Measurements from ENCODE around the gene CKLF.
"Not testable (repeated sequence)": the region's sequence is repeated elsewhere in the genome, so short reads cannot be mapped to it uniquely, and the experiment has no call there.

Gene CKLF

GRCh38 chr16:66563574-66564334 is 11.4 kb downstream of the CKLF start:
- no peak overlapping the region for H3K4me3 ChIP-seq (ENCODE audit: low read depth in 1 of 2, low read length in 2 of 2)
- no peaks in the 10 kb centered on the region for H3K27me3 ChIP-seq (ENCODE audit: low read depth, low read length)
- H3K9me3 ChIP-seq (ENCODE audit: control insufficient read depth in 1 of 2, low read length in 2 of 2): no peaks in the 10 kb centered on the region
- no peak overlapping the region for H3K27ac ChIP-seq (ENCODE audit: low read length)
- H3K4me1 ChIP-seq (ENCODE audit: control insufficient read depth in 1 of 2, insufficient read depth in 2 of 2, low read length in 2 of 2): no peaks in the 10 kb centered on the region
- H3K36me3 ChIP-seq (ENCODE audit: control insufficient read depth in 1 of 2, insufficient read depth in 2 of 2, low read length in 2 of 2): peaks cover 14 to 28% of the 10 kb centered on the region in 2 donors

DNA sequence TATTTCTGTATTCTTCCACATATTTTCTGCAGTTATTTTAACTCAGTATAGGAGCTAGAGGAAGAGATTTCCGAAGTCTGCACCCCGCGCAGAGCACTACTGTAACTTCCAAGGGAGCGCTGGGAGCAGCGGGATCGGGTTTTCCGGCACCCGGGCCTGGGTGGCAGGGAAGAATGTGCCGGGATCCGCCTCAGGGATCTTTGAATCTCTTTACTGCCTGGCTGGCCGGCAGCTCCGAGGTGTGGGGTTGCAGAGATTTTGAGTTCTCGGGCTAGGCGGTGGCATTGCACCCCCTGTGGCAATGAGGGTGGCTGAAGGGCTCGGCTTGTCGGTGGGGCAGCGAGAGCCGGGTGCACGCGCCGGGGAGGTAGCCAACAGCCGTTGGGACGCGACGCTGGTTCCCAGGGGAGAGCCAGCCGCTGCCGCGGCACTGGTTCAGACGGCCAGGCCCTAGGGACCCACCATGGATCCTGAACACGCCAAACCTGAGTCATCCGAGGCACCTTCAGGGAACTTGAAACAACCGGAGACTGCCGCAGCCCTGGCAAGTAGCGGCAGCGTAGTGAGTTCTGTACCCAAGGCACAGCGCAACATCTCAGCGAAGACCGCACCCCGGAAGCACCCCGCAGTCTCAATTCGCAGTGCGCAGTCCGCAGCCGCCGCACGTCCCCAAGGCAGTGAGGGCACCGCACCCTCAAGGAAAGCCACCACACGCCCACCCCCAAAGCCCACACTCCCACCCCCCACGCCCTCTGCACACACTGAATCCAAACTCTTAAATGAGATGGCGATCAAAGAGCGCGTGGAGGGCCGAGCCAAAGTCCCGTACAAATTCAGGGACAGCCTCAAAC is 13.9 kb downstream of the CKLF start, which contains the start of gene CMTM1:
CMTM1 (plus strand) TSS at position 389 of the 851 bp plus-strand sequence; CDS start at position 464, 75 bp downstream.
- Histone ChIP-seq H3K27me3 (ENCODE audit: low read depth, low read length) (no peaks in the 10 kb centered on the region), H3K4me1 (ENCODE audit: control insufficient read depth in 1 of 2, insufficient read depth in 2 of 2, low read length in 2 of 2) (peaks cover 0 to 7% of the 10 kb centered on the region in 2 donors), H3K36me3 (ENCODE audit: control insufficient read depth in 1 of 2, insufficient read depth in 2 of 2, low read length in 2 of 2) (peaks cover 14 to 19% of the 10 kb centered on the region in 2 donors), H3K27ac (ENCODE audit: low read length) (no peak within 1 kb of the TSS), H3K9me3 (ENCODE audit: control insufficient read depth in 1 of 2, low read length in 2 of 2) (no peaks in the 10 kb centered on the region), H3K4me3 (ENCODE audit: low read depth in 1 of 2, low read length in 2 of 2) (no peak within 1 kb of the TSS)

DNA sequence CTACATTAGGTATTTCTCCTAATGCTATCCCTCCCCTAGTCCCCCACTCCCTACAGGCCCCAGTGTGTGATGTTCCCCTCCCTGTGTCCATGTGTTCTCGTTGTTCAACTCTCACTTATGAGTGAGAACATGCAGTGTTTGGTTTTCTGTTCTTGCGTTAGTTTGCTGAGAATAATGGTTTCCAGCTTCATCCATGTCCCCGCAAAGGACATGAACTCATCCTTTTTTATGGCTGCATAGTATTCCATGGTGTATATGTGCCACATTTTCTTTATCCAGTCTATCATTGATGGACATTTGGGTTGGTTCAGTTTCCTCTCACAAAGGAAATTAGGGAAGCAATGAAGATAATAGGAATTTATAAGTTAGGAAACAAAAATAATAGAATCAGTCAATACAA is 14.9 kb downstream of the CKLF start:
- H3K36me3 ChIP-seq (ENCODE audit: control insufficient read depth in 1 of 2, insufficient read depth in 2 of 2, low read length in 2 of 2): peaks cover 14 to 19% of the 10 kb centered on the region in 2 donors
- not testable (repeated sequence) for H3K4me3 ChIP-seq (ENCODE audit: low read depth in 1 of 2, low read length in 2 of 2); H3K4me1 ChIP-seq (ENCODE audit: control insufficient read depth in 1 of 2, insufficient read depth in 2 of 2, low read length in 2 of 2)

GRCh38 chr16:66568355-66568754 is 16.0 kb downstream of the CKLF start:
- peaks cover 0 to 7% of the 10 kb centered on the region in 2 donors for H3K4me1 ChIP-seq (ENCODE audit: control insufficient read depth in 1 of 2, insufficient read depth in 2 of 2, low read length in 2 of 2)
- peaks cover 11 to 19% of the 10 kb centered on the region in 2 donors for H3K36me3 ChIP-seq (ENCODE audit: control insufficient read depth in 1 of 2, insufficient read depth in 2 of 2, low read length in 2 of 2)
- H3K4me3 ChIP-seq (ENCODE audit: low read depth in 1 of 2, low read length in 2 of 2): no peak overlapping the region
- H3K27me3 ChIP-seq (ENCODE audit: low read depth, low read length): no peaks in the 10 kb centered on the region
- H3K9me3 ChIP-seq (ENCODE audit: control insufficient read depth in 1 of 2, low read length in 2 of 2): no peaks in the 10 kb centered on the region
- no peak overlapping the region for H3K27ac ChIP-seq (ENCODE audit: low read length)

More for the DNA sequence above, 14.9 kb downstream of the CKLF start:
- H3K9me3 ChIP-seq (ENCODE audit: control insufficient read depth in 1 of 2, low read length in 2 of 2); H3K27ac ChIP-seq (ENCODE audit: low read length); H3K27me3 ChIP-seq (ENCODE audit: low read depth, low read length): not testable (repeated sequence)

DNA sequence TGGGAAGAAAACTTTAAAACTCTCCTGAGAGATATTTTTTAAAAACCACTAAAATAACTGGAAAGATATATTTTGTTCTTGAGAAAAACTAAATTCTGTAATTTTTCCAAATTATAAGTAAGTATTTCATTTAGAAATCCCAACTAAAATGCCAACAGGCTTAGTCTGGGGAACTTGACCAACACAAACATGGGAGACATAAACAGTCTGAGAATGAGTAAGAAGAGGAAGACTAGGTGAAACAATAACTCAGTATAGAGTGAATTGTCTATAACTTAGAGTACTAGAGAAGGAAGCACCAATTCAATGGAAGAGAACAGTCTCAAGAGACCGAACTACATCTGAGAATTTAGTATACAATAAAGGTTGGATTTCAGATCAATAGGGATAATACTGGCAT is 16.8 kb downstream of the CKLF start:
- Histone ChIP-seq H3K4me3 (ENCODE audit: low read depth in 1 of 2, low read length in 2 of 2) (no peak overlapping the region), H3K27ac (ENCODE audit: low read length) (no peak overlapping the region), H3K27me3 (ENCODE audit: low read depth, low read length) (no peaks in the 10 kb centered on the region), H3K36me3 (ENCODE audit: control insufficient read depth in 1 of 2, insufficient read depth in 2 of 2, low read length in 2 of 2) (peaks cover 11 to 19% of the 10 kb centered on the region in 2 donors), H3K4me1 (ENCODE audit: control insufficient read depth in 1 of 2, insufficient read depth in 2 of 2, low read length in 2 of 2) (peaks cover 0 to 7% of the 10 kb centered on the region in 2 donors), H3K9me3 (ENCODE audit: control insufficient read depth in 1 of 2, low read length in 2 of 2) (no peaks in the 10 kb centered on the region)

DNA sequence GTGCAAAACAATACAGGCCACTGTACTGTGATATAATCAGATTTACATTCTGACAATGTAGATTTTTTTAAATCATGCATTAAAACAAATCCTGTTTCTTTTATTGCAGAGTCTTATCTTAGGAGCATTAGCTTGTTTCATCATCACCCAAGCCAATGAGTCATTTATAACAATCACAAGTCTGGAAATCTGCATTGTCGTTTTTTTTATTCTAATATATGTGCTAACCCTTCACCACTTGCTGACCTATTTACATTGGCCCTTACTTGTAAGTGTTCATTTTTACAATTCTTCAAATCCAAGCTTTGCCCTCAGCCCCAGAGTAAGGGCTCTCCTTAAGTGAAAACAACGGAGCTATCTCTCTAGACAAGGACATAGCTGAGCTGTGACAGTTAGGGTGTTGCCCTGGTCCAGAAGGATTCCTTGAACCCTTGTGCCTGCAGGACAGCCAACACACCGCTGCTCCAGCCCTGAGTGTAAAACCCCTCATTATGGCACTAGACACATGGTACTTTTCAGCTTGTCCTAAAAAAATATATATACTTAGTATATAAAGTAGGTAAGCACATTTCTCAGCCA is 17.5 kb downstream of the CKLF start:
- H3K27ac ChIP-seq (ENCODE audit: low read length): no peak overlapping the region
- H3K27me3 ChIP-seq (ENCODE audit: low read depth, low read length): no peaks in the 10 kb centered on the region
- peaks cover 8 to 15% of the 10 kb centered on the region in 2 donors for H3K36me3 ChIP-seq (ENCODE audit: control insufficient read depth in 1 of 2, insufficient read depth in 2 of 2, low read length in 2 of 2)
- no peaks in the 10 kb centered on the region for H3K9me3 ChIP-seq (ENCODE audit: control insufficient read depth in 1 of 2, low read length in 2 of 2)
- no peak overlapping the region for H3K4me3 ChIP-seq (ENCODE audit: low read depth in 1 of 2, low read length in 2 of 2)
- H3K4me1 ChIP-seq (ENCODE audit: control insufficient read depth in 1 of 2, insufficient read depth in 2 of 2, low read length in 2 of 2): peaks cover 0 to 7% of the 10 kb centered on the region in 2 donors

- Histone ChIP-seq H3K4me1 (ENCODE audit: control insufficient read depth in 1 of 2, insufficient read depth in 2 of 2, low read length in 2 of 2) (peaks cover 0 to 7% of the 10 kb centered on the region in 2 donors), H3K4me3 (ENCODE audit: low read depth in 1 of 2, low read length in 2 of 2) (no peak overlapping the region), H3K9me3 (ENCODE audit: control insufficient read depth in 1 of 2, low read length in 2 of 2) (no peaks in the 10 kb centered on the region)
These were observed 20.0 kb downstream of the CKLF start for GRCh38 chr16:66572356-66572755.

GRCh38 chr16:66574081-66574480 is 21.7 kb downstream of the CKLF start:
- Histone ChIP-seq H3K27me3 (ENCODE audit: low read depth, low read length) (peaks cover 14% of the 10 kb centered on the region), H3K27ac (ENCODE audit: low read length) (no peak overlapping the region), H3K4me1 (ENCODE audit: control insufficient read depth in 1 of 2, insufficient read depth in 2 of 2, low read length in 2 of 2) (peaks cover 7% of the 10 kb centered on the region in 2 donors), H3K9me3 (ENCODE audit: control insufficient read depth in 1 of 2, low read length in 2 of 2) (no peaks in the 10 kb centered on the region), H3K4me3 (ENCODE audit: low read depth in 1 of 2, low read length in 2 of 2) (no peak overlapping the region), H3K36me3 (ENCODE audit: control insufficient read depth in 1 of 2, insufficient read depth in 2 of 2, low read length in 2 of 2) (no peaks in the 10 kb centered on the region)

More at GRCh38 chr16:66572356-66572755, 20.0 kb downstream of the CKLF start:
- Histone ChIP-seq H3K27me3 (ENCODE audit: low read depth, low read length) (no peaks in the 10 kb centered on the region), H3K36me3 (ENCODE audit: control insufficient read depth in 1 of 2, insufficient read depth in 2 of 2, low read length in 2 of 2) (no peaks in the 10 kb centered on the region), H3K27ac (ENCODE audit: low read length) (no peak overlapping the region)

DNA sequence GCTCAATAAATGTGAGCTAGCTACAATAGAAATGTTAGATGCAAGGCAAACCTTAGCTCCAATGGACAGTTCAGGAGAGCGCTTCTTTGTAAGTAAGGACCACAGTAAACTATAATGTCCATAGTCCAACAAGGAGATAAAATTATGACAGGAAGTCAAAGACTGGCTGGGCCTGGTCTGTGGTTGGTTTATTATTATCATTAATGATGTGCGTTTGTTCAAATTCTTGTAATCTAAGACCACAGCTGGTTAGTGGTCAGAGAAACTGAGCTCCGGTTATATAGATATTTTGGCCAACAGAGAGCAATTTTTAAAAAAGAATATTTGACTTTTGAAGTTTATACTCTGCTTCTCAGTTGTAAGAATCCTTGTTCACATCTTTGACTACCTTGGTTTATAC is 22.2 kb downstream of the CKLF start:
- H3K27me3 ChIP-seq (ENCODE audit: low read depth, low read length): peaks cover 19% of the 10 kb centered on the region
- no peak overlapping the region for H3K4me3 ChIP-seq (ENCODE audit: low read depth in 1 of 2, low read length in 2 of 2)
- H3K9me3 ChIP-seq (ENCODE audit: control insufficient read depth in 1 of 2, low read length in 2 of 2): no peaks in the 10 kb centered on the region
- peaks cover 6 to 10% of the 10 kb centered on the region in 2 donors for H3K4me1 ChIP-seq (ENCODE audit: control insufficient read depth in 1 of 2, insufficient read depth in 2 of 2, low read length in 2 of 2)
- no peaks in the 10 kb centered on the region for H3K36me3 ChIP-seq (ENCODE audit: control insufficient read depth in 1 of 2, insufficient read depth in 2 of 2, low read length in 2 of 2)
- H3K27ac ChIP-seq (ENCODE audit: low read length): no peak overlapping the region

GRCh38 chr16:66575060-66575459 is 22.7 kb downstream of the CKLF start:
- Histone ChIP-seq H3K27ac (ENCODE audit: low read length) (no peak overlapping the region), H3K4me1 (ENCODE audit: control insufficient read depth in 1 of 2, insufficient read depth in 2 of 2, low read length in 2 of 2) (peaks cover under 1 to 10% of the 10 kb centered on the region in 2 donors), H3K9me3 (ENCODE audit: control insufficient read depth in 1 of 2, low read length in 2 of 2) (no peaks in the 10 kb centered on the region), H3K27me3 (ENCODE audit: low read depth, low read length) (peaks cover 20% of the 10 kb centered on the region), H3K36me3 (ENCODE audit: control insufficient read depth in 1 of 2, insufficient read depth in 2 of 2, low read length in 2 of 2) (no peaks in the 10 kb centered on the region), H3K4me3 (ENCODE audit: low read depth in 1 of 2, low read length in 2 of 2) (no peak overlapping the region)

GRCh38 chr16:66576296-66576695 is 23.9 kb downstream of the CKLF start:
- H3K36me3 ChIP-seq (ENCODE audit: control insufficient read depth in 1 of 2, insufficient read depth in 2 of 2, low read length in 2 of 2): no peaks in the 10 kb centered on the region
- H3K27me3 ChIP-seq (ENCODE audit: low read depth, low read length): peaks cover 20% of the 10 kb centered on the region
- no peak overlapping the region for H3K27ac ChIP-seq (ENCODE audit: low read length)
- H3K4me3 ChIP-seq (ENCODE audit: low read depth in 1 of 2, low read length in 2 of 2): no peak overlapping the region
- H3K4me1 ChIP-seq (ENCODE audit: control insufficient read depth in 1 of 2, insufficient read depth in 2 of 2, low read length in 2 of 2): peaks cover 0 to 10% of the 10 kb centered on the region in 2 donors
- no peaks in the 10 kb centered on the region for H3K9me3 ChIP-seq (ENCODE audit: control insufficient read depth in 1 of 2, low read length in 2 of 2)

Data from muscle layer of duodenum (tissue), 2 donors.